Activated CD4-positive, alpha-beta T cell treated with anti-CD3 and anti-CD28 coated beads, Interleukin-10, Interleukin-2, amounts not matched to agents 100 ng/mL and 50 ng/mL, durations not matched to agents 16 hours and 8 hours (primary cell): ENCODE data around the gene RNF114.

Experiments
- DNase-seq: peaks from one replicate; pipeline ENCODE4 v3.0.0-alpha.2; 2020

RNF114 gene

GRCh38 chr20:49904440-49905214 lies 31.6 kb upstream of the RNF114 start:
- DNase-seq: no peak

GRCh38 chr20:49905415-49906091 lies 30.6 kb upstream of the RNF114 start:
- DNase-seq: no peak

GRCh38 chr20:49906101-49906604 lies 30.0 kb upstream of the RNF114 start:
- DNase-seq: no peak

- DNase-seq: no peak
Measured at GRCh38 chr20:49906615-49907154, 29.5 kb upstream of the RNF114 start.

- DNase-seq: no peak
Measured at GRCh38 chr20:49907405-49908257, 28.6 kb upstream of the RNF114 start.

- DNase-seq: no peak
Measured at GRCh38 chr20:49908258-49908565, 28.0 kb upstream of the RNF114 start.

GRCh38 chr20:49909499-49910339 lies 26.5 kb upstream of the RNF114 start:
- no peak for DNase-seq

- no peak for DNase-seq
Measured at GRCh38 chr20:49910340-49910706, 25.9 kb upstream of the RNF114 start.

GRCh38 chr20:49913399-49914047 lies 22.7 kb upstream of the RNF114 start:
- DNase-seq: no peak

GRCh38 chr20:49914310-49915117 lies 21.7 kb upstream of the RNF114 start:
- DNase-seq: peak; percentile 29

- DNase-seq: no peak
Measured at GRCh38 chr20:49915118-49915379, 21.1 kb upstream of the RNF114 start.

GRCh38 chr20:49915380-49916145 lies 20.6 kb upstream of the RNF114 start, which contains the start of gene SPATA2:
Gene SPATA2 (minus strand): TSS chr20:49915529. CDS start chr20:49908490, 7,039 bp downstream.
- DNase-seq: peak; percentile 96

GRCh38 chr20:49916146-49917002 lies 19.8 kb upstream of the RNF114 start:
- DNase-seq: peak; percentile 84

- no peak for DNase-seq
Measured at GRCh38 chr20:49918446-49918845, 17.8 kb upstream of the RNF114 start.

- no peak for DNase-seq
Measured at GRCh38 chr20:49919009-49919408, 17.2 kb upstream of the RNF114 start.

GRCh38 chr20:49919461-49919860 lies 16.7 kb upstream of the RNF114 start:
- DNase-seq: no peak

- no peak for DNase-seq
Measured at GRCh38 chr20:49924247-49924646, 11.9 kb upstream of the RNF114 start.

- no peak for DNase-seq
Measured at GRCh38 chr20:49925901-49926454, 10.2 kb upstream of the RNF114 start.
